Spinal cord (tissue), 10 donors: ENCODE measurements around the gene CPXM2. TPM values are rescaled to one million over a fixed set of nuclear protein-coding genes. Genes with fewer than 3 reads are reported as not detected.

Experiments used
- DNase-seq, 6 donors: peaks; one replicate each; pipeline versions ENCODE4 v3.0.0 to v3.0.0-alpha.2; 2013 to 2015; ENCODE audit warnings: low spot score in 6 of 6, low read depth in 4 of 6
- H3K27ac ChIP-seq: one replicate; pipeline ENCODE4 v1.5.1; 2013; ENCODE audit warnings: low read depth, low read length, control low read depth
- H3K27me3 ChIP-seq: one replicate; pipeline ENCODE4 v1.6.1; 2013; ENCODE audit warnings: low read length; ENCODE audit not compliant: control insufficient read depth, insufficient read depth
- H3K36me3 ChIP-seq: one replicate; pipeline ENCODE4 v1.6.1; 2013; ENCODE audit warnings: low read length; ENCODE audit not compliant: control insufficient read depth, insufficient read depth
- H3K4me1 ChIP-seq: one replicate; pipeline ENCODE4 v1.6.1; 2013; ENCODE audit warnings: low read length; ENCODE audit not compliant: control insufficient read depth, insufficient read depth
- H3K4me3 ChIP-seq: one replicate; pipeline ENCODE4 v1.5.1; 2013; ENCODE audit warnings: low read depth, low read length, control low read depth
- H3K9me3 ChIP-seq: one replicate; pipeline ENCODE4 v1.6.1; 2013; ENCODE audit warnings: low read length; ENCODE audit not compliant: control insufficient read depth, insufficient read depth
- WGBS: methylation state at CpG from one replicate; pipeline ENCODE4 v1.1.5; 2013; ENCODE audit warnings: missing lambda C conversion rate; ENCODE audit not compliant: insufficient coverage; 5-methylcytosine and 5-hydroxymethylcytosine counted together
- polyA plus RNA-seq, 2 donors: library from polyadenylated mRNA; unstranded; fragments of 120-200 nt; gene quantifications; one replicate each; pipeline ENCODE4 v1.2.1, GENCODE V29; 2013; ENCODE audit not compliant: insufficient read length in 2 of 2
- total RNA-seq, 2 donors: library from RNA; depleted of rRNA in 1 of 2; stranded (reverse); fragments of 120-200 nt in 1 of 2; fragments of >200 nt in 1 of 2; gene quantifications; one replicate each; pipeline versions ENCODE4 v1.2.3 to v1.2.4, GENCODE V29; 2013 to 2014
- donor health status: healthy.

The CPXM2 gene
- total and polyA plus RNA-seq, 4 donors, result 12.7 to 29.3 (median 25.0) TPM

DNA sequence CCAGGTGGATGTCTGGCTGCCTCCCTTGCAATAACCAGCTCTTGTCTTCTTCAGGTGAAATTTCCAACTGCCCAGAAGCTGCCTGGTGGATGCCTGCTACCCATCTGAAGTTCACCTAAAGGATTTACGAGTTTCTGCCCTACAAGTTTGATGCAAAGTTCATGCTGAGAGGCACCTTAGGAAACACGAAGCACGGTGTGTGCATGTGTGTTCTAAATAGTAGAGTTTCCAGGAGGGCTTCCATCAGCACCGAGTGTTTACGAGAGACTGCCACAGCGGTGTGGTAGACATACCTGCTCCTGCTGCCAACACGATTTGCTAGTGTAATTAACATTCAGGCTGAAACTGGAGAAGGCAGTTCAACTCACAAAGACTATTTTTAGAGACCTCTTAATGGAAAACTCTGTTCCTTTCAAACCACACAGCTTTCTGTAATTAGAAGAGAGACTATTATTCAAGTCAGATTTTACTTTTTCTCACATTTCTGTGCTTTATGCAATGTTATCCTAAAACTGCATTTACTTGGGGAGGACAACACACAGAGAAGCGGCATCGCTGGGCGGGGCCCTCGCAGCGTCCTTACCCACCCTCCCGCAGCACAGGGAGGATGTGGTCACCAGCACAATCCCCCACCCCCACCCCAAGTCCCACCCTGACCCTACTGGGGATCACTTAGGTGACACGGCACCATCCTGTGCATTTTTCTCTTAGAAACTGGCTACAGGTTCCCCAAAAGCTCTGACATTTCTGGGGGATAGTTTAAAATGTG, 15.5 kb upstream of the CPXM2 start:
- peaks cover 65% of the 10 kb centered on the region for H3K4me1 ChIP-seq
- no peak overlapping the region for H3K4me3 ChIP-seq
- WGBS, result 54% methylated on average over 10 of the region's 14 CpGs
- H3K36me3 ChIP-seq, result no peaks in the 10 kb centered on the region
- H3K27me3 ChIP-seq, result no peaks in the 10 kb centered on the region
- no peaks in the 10 kb centered on the region for H3K9me3 ChIP-seq
- no peak overlapping the region for H3K27ac ChIP-seq
- peak in 2 of 6 donors; percentile 32 to 74 for DNase-seq

- DNase-seq, result peak in 1 of 6 donors; percentile 52
- 65% methylated on average over 4 of the region's 4 CpGs for WGBS
- Histone ChIP-seq H3K4me3 (no peak overlapping the region), H3K4me1 (peaks cover 60% of the 10 kb centered on the region), H3K27ac (no peak overlapping the region), H3K9me3 (no peaks in the 10 kb centered on the region), H3K36me3 (no peaks in the 10 kb centered on the region), H3K27me3 (no peaks in the 10 kb centered on the region)
Observed at GRCh38 chr10:123906296-123906695, 14.7 kb upstream of the CPXM2 start.

GRCh38 chr10:123904834-123905409, 13.3 kb upstream of the CPXM2 start:
- peak in 2 of 6 donors; percentile 50 to 69 for DNase-seq
- H3K9me3 ChIP-seq, result peaks cover 3% of the 10 kb centered on the region

GRCh38 chr10:123903621-123904020, 12.0 kb upstream of the CPXM2 start:
- peak in 2 of 6 donors; percentile 66 to 73 for DNase-seq
- peaks cover 3% of the 10 kb centered on the region for H3K9me3 ChIP-seq
- H3K27ac ChIP-seq, result no peak overlapping the region
- no peaks in the 10 kb centered on the region for H3K36me3 ChIP-seq
- H3K27me3 ChIP-seq, result no peaks in the 10 kb centered on the region
- WGBS, result 20% methylated on average over 1 of the region's 5 CpGs
- H3K4me1 ChIP-seq, result peaks cover 48% of the 10 kb centered on the region
- H3K4me3 ChIP-seq, result no peak overlapping the region

More at GRCh38 chr10:123904834-123905409, 13.3 kb upstream of the CPXM2 start:
- H3K4me3 ChIP-seq, result no peak overlapping the region
- H3K36me3 ChIP-seq, result no peaks in the 10 kb centered on the region
- 29% methylated on average over 10 of the region's 10 CpGs for WGBS
- no peak overlapping the region for H3K27ac ChIP-seq
- H3K27me3 ChIP-seq, result no peaks in the 10 kb centered on the region
- peaks cover 59% of the 10 kb centered on the region for H3K4me1 ChIP-seq

- Histone ChIP-seq H3K4me3 (no peak overlapping the region), H3K36me3 (no peaks in the 10 kb centered on the region), H3K4me1 (peaks cover 37% of the 10 kb centered on the region), H3K27ac (no peak overlapping the region), H3K27me3 (no peaks in the 10 kb centered on the region), H3K9me3 (peaks cover 3% of the 10 kb centered on the region)
- peak in 1 of 6 donors; percentile 65 for DNase-seq
- 94% methylated on average over 3 of the region's 4 CpGs for WGBS
Observed at GRCh38 chr10:123901621-123902020, 10.0 kb upstream of the CPXM2 start.

- WGBS, result 100% methylated on average over 1 of the region's 4 CpGs
- Histone ChIP-seq H3K9me3 (peaks cover 3% of the 10 kb centered on the region), H3K4me3 (no peak overlapping the region), H3K36me3 (no peaks in the 10 kb centered on the region), H3K27ac (no peak overlapping the region), H3K27me3 (peaks cover 3% of the 10 kb centered on the region), H3K4me1 (peaks cover 26% of the 10 kb centered on the region)
- no peak for DNase-seq
Observed at GRCh38 chr10:123897146-123897545, 5.5 kb upstream of the CPXM2 start.

DNA sequence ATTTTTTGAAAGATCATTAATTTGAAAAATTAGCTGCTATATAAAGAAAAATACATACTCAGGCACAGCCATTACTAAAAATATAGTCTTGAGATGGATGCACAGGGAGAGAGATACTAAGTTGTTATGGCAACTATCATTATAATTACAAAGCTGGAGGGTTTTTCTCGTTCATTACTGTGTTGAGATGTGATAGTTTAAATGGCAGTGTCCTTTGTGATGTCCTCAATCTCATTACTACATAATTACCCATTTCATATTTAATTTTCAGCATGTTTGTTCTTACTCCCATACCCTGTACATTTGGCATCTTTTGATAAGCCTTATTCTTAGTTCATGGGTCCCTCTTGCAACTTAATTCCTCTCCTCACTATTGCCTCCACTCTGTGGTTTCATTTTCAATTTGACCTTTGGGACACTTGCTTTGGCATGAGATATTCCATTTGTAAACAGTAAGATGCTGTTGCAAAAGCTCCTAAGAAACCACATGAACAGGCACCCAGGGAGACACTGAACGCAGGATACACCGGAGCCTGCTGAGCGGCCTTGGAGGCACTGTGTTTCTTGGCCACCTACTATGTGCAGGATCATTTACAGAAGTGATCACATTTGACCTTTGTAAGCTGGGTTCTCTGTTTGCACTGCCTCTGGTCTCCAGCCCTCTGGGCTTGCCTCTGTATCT, 4.8 kb upstream of the CPXM2 start:
- Histone ChIP-seq H3K4me3 (no peak overlapping the region), H3K27ac (no peak overlapping the region), H3K9me3 (peaks cover 3% of the 10 kb centered on the region), H3K27me3 (peaks cover 6% of the 10 kb centered on the region), H3K4me1 (peaks cover 31% of the 10 kb centered on the region), H3K36me3 (no peaks in the 10 kb centered on the region)
- DNase-seq, result peak in 3 of 6 donors; percentile 32 to 97 (median 65)
- WGBS, result 62% methylated on average over 3 of the region's 4 CpGs

- H3K4me3 ChIP-seq, result no peak overlapping the region
- no peaks in the 10 kb centered on the region for H3K9me3 ChIP-seq
- DNase-seq, result no peak
- peaks cover 48% of the 10 kb centered on the region for H3K4me1 ChIP-seq
- H3K27ac ChIP-seq, result no peak overlapping the region
- 69% methylated on average over 5 of the region's 8 CpGs for WGBS
- peaks cover 16% of the 10 kb centered on the region for H3K27me3 ChIP-seq
- H3K36me3 ChIP-seq, result no peaks in the 10 kb centered on the region
Observed at GRCh38 chr10:123893651-123894050, 2.0 kb upstream of the CPXM2 start.

DNA sequence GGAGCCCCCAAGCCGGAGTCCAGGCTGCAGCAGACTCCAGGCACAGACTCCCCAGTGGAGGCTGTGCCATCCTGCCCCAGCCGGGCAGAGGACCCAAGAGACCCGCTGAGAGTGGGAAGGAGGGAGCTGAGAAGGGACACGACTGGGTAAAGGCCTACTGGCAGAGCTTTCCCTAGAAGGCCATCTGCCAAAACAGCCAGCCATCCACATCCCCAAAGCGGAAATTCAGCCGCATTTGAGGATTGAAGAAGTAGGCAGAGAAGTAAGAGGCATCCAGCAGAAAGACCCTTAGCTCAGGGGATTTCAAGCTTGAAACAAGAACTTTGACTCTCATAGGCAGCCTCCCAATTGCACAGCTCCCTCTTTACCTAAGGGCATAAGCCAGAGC, 857 bp downstream of the CPXM2 start:
- Histone ChIP-seq H3K27me3 (peaks cover 16% of the 10 kb centered on the region), H3K9me3 (no peaks in the 10 kb centered on the region), H3K4me1 (peaks cover 46% of the 10 kb centered on the region), H3K36me3 (no peaks in the 10 kb centered on the region), H3K27ac (peak overlapping the region; percentile 44), H3K4me3 (no peak overlapping the region)
- 18% methylated on average over 1 of the region's 6 CpGs for WGBS
- DNase-seq, result peak in 2 of 6 donors; percentile 72 to 77
